ENCODE results near the gene TNFRSF11A.
A peak's percentile ranks its signal among the peaks of the same experiment; 100 is the strongest.

The TNFRSF11A gene

DNA sequence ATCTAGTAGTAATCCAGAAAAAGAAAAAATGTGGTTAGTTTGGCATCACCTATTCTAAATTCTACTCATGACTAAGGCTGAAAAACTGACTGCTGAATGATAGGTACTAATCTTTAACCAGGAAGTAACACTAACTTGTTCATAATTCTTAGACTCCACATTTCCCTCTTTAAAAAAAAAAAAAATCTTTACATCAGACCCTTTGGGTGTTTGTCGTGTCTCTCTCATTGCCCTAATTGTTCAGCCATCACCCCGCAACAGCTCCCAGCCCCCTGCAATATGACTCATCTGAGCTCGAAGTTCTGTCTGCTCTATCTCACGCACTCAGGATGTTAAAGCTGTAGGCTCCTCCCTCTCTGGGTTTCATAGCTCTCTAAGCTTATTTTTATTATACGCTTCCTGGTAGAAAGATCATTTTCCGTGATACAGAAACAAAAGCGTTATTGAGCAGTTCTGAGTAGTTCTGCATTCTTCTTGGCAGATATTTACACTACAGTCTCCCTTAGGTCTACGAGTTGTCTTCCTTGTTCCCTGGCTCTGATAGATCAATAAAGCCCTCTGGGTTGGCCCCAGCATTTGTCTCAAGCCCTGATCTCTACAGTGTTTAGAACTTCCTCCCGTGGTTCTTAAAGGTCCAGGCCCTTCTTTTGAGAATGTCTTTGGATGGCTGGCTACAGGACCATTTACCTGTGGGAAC, 95.6 kb downstream of the TNFRSF11A start:
- DNase-seq, result no peak

- DNase-seq, result peak; percentile 82
Observed at GRCh38 chr18:62425465-62426190, 100.5 kb downstream of the TNFRSF11A start.

GRCh38 chr18:62426191-62426488, 101.0 kb downstream of the TNFRSF11A start:
- DNase-seq, result no peak

GRCh38 chr18:62432176-62432575, 107.1 kb downstream of the TNFRSF11A start:
- DNase-seq, result no peak

- DNase-seq, result no peak
Observed at GRCh38 chr18:62434798-62435197, 109.7 kb downstream of the TNFRSF11A start.

GRCh38 chr18:62435435-62436031, 110.4 kb downstream of the TNFRSF11A start:
- no peak for DNase-seq

- DNase-seq, result no peak
Observed at GRCh38 chr18:62436636-62437234, 111.6 kb downstream of the TNFRSF11A start.

DNA sequence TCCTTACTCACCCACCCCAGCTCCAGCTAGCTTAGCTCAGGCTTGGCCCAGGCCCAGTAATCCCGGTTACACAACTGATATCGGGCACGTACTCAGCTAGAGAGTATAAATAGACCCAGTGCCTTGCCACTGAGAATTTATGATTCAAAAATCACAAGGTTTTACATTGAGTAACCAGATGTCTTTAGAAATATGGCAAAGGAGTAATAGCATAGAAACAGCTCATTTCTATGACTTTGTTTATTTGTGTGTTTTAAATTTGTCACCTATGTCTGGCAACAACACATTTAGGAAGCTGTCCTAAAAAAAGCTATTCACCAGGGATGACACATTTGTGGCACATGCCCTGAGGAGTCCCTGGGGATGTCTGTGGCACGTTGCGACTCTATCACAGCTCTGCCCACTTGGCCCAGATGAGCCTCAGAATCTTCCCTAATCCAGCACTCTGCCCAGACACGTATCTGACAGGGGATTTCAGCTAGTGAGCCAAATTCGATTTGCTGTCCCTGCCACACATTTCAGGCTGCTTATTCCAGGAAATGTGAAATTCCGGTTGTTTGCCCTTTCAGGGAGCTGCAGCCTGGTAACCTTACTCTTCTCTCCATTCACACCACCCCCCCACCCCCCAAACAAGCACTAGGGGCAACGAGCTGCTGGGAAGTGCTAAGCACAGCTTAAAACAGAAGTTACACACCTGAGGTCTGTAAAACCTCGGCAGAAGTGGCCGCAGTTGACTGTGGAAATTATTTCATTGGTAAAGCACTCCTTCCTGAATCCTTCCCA, 112.3 kb downstream of the TNFRSF11A start:
- DNase-seq, result peak; percentile 33

- no peak for DNase-seq
Observed at GRCh38 chr18:62438018-62438329, 112.9 kb downstream of the TNFRSF11A start.

DNA sequence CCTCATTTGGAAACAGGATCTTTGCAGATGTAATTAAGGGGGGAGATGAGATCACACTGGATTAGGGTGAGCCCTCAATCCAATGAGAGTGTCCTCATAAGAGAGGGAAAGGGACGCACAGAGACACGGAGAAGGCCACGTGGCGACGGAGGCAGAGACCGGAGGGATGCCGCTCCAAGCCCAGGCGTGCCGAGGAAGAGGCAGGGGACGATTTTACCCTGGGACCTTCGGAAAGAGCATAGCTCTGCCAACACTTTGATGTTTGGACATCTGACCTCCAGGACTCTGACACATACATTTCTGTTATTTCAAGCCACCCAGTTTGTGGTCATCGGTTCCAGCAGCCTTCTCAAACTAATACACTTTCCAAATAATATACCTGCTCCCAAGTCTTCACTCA, 113.3 kb downstream of the TNFRSF11A start:
- DNase-seq, result no peak

- DNase-seq, result no peak
Observed at GRCh38 chr18:62438866-62439265, 113.8 kb downstream of the TNFRSF11A start.

Data from NCI-H524 treated with DMSO at 0.1 percent for 48 hours (cell line).